ENCODE results near the gene ANGPTL7.
A peak's percentile ranks its signal among the peaks of the same experiment; 100 is the strongest.

ANGPTL7 gene

DNA sequence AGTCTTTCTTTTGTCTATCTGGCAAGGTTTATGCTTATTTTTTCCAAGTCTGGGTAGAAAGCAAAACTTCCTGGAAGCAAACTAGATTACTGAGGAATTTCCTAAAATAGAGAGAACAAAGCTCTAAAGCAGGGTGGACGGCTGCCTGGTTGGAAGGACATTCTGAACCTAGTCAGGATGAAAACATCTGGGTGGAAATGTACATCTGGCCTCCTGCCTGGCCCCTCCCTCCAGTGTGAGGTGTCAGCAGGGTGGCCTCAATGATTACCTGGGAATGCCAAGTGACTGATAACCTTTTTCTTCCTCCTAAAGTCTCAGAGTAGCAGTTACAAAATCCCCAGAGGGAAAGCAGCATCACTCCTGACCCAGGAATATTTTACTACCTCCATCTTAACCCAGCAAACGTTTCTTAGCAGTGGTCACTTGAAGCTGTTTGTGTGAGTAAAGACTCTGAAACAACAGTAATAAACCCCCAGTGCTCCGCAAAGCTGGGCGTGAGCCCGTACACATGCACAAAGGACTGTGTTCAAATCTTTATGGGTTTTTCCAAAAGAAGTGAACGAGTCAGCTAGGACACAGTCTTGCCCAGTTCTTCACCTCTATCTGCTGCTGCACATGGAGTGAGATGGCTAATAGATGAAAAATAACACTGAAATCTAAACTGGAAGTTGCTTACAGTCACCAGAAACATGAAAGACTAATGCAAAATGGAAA, 18.9 kb downstream of the ANGPTL7 start:
- no peak for DNase-seq

GRCh38 chr1:11211461-11211860, 22.3 kb downstream of the ANGPTL7 start:
- no peak for DNase-seq

- no peak for DNase-seq
Measured at GRCh38 chr1:11211925-11212587, 22.9 kb downstream of the ANGPTL7 start.

GRCh38 chr1:11214698-11215380, 25.7 kb downstream of the ANGPTL7 start:
- peak; percentile 24 for DNase-seq

DNA sequence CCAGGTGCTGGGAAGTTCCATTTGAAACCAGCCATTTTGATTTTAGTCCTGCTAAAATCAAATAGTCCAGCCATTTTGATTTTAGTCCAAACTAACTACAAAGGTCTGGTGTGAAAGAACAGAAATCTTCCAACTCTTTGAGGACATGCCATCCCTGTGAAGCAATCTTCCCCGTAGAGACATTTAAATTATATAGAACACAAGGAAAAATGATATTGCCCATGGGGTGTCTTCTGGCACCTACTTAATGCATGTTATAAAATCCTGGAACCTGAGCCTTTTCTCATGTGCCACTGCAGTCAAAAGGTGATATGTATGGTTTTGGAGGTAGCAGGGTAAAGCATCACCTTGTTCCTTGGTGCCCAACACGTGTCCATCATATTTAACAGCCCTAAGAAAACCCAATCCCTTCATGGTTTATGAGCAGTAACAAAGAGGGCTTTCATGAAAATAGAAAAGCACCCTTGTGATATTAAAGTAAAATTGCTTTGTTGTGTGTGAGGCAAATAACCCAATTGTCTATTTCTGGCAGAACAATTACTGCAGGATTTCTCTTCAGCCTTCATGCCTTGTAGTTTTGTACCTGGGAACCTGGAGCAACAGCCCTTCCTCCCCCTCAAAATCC, 26.3 kb downstream of the ANGPTL7 start:
- DNase-seq, result no peak

DNA sequence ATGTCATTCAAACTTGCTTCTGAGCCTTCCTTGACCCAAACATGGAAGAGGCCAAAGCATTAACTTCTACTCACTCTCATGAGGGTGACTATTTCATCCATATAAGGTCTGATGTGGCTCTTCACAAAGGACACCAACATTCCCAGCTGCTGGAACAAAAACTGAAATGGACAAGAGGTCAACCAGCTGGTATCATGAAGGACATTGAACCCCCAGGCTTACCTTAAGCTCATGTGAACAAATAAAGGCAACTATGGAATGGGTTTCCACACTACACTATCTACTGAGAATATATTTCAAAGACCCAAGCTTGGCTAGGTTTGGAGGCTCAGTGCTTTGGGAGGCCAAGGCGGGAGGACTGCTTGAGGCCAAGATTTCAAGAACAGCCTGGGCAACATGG, 26.9 kb downstream of the ANGPTL7 start:
- DNase-seq, result no peak

DNA sequence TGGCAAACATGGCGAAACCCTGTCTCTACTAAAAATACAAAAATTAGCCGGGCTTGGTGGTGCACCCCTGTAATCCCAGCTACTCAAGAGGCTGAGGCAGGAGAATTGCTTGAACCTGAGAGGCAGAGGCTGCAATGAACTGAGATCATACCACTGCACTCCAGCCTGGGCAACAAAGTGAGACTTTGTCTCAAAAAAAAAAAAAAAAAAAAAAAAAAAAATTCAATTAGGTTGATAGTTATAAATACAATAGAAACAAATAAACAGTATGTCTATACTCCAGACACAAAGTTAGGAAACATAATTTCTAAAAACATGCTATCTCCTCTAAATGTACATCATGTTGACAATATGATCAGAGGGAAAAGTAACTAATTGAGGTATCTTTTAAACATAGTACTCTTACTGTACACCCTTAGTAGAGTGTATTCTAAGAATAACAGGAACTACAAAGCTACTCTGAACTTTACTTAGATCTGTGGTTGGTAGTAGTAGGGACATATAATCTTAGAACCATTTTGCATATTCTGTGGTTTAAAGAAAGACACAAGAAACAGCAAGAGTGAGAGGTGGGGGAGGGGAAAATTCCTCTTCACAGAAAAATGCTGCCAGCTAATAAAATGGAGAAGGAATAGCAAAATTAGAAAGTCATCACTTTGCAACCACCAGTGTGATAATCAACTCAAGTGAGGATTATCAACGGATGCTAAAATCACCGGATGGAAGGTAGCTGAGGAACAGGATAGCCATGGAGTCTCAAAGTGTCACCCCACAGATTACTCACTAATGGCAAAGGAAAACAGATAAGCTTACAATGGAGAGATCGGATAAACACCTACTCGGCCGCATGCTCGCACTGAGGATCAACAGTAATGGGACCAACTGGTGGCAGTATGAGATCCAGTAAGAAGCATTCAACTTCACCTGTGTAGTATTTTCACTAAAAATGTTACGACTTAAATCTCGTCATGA, 38.2 kb downstream of the ANGPTL7 start:
- no peak for DNase-seq

- no peak for DNase-seq
Measured at GRCh38 chr1:11229203-11229602, 40.0 kb downstream of the ANGPTL7 start.

DNA sequence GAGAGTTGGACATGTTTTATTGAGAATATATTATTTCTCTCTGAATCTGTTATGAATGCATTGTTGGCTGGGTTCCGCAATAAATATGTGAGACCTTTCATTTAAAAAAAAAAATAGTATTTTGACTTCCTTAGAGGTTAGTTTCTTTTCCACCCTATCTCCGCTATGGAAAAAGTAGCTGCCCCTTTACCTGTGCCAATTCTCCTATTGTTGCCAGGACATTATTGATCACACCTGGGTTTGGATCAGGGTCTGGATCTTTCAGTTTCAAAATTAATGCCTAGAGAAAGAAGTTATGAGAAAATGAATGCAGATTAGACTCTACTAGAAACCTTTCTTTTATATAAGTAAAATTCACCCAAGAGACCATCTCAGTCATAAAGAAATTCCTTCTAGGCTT, 44.1 kb downstream of the ANGPTL7 start:
- DNase-seq, result no peak

DNA sequence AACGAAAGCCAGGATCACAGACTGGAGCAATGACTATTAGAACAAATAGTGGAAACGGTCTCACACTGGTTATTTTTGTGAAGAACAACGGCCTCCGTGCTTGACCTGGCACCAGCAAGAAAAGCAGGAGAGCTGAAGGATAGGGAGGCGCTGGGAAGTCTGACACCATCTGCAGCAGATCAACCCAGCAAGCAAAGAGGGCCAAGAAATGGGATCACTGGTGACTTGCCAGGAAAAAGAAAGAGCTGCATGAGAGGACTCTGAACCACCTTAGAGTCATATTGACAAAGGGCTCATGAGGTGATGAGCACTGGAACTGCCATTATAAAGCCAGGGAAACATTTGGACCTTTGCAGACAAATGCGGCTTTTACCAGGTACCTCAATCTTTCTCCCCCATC, 48.2 kb downstream of the ANGPTL7 start:
- DNase-seq, result no peak

GRCh38 chr1:11238311-11238710, 49.2 kb downstream of the ANGPTL7 start:
- DNase-seq, result no peak

GRCh38 chr1:11245248-11245647, 56.1 kb downstream of the ANGPTL7 start:
- DNase-seq, result no peak
